GM06990 (cell line): Measurements from ENCODE around the gene SLX4IP.

ENCODE experiments used
- DNase-seq: peaks from one replicate; pipeline ENCODE4 v3.0.0-alpha.2; 2011; ENCODE audit not compliant: insufficient read length; ENCODE audit errors: extremely low read depth
- H3K27me3 ChIP-seq: replicated peaks from 2 replicates; pipeline ENCODE4 v1.6.0; 2011; ENCODE audit warnings: low read length; ENCODE audit not compliant: control insufficient read depth, insufficient read depth
- H3K36me3 ChIP-seq: 2 replicates; pipeline ENCODE4 v1.5.1; 2011; ENCODE audit warnings: low read length; ENCODE audit not compliant: control insufficient read depth, insufficient read depth
- H3K4me3 ChIP-seq: replicated peaks from 2 replicates; pipeline ENCODE4 v1.5.1; 2011; ENCODE audit warnings: low read depth, mild to moderate bottlenecking, control low read depth, low read length
- TF ChIP-seq, protein P1 (sequence below): IDR thresholded peaks from 2 replicates; pipeline ENCODE4 v1.5.1; 2011; ENCODE audit warnings: low read length, control low read depth, mild to moderate bottlenecking, inconsistent platforms; ENCODE audit not compliant: insufficient read depth, poor library complexity, severe bottlenecking

SLX4IP gene

DNA sequence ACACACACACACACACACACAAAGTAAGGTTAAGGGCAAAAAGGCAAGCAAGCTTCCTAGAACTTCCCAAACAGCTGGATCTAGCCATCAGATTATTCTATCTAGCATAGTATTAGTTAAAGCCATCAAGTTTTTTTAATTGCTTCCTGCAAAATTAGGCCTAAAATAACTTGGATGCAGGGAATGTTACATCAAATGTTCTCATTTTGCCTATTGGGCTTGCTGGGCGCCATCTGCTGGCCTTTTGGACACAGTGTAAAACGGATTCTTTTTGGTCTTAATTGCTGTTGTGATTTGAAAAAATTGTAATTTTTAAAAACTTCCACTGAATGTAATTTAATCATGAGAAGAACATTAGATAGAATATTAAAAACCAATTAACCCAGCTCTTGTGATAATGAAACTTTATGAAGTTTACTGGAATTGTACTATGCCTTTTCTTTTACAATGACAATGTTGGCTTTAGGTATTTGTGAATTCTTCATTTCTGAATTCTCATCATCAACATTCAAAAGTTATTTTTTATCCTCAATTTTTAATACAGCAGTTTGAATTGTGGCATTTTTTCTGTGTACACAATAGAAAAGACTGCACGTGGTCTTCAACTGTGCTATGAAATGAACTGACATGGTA is 7.9 kb upstream of the SLX4IP start:
- Histone ChIP-seq H3K4me3 (no peak overlapping the region), H3K36me3 (peaks cover 1% of the 10 kb centered on the region; the same call in 1 of the 2 replicates), H3K27me3 (no peaks in the 10 kb centered on the region)
- no peak for DNase-seq
- TF ChIP-seq, protein P1, sequence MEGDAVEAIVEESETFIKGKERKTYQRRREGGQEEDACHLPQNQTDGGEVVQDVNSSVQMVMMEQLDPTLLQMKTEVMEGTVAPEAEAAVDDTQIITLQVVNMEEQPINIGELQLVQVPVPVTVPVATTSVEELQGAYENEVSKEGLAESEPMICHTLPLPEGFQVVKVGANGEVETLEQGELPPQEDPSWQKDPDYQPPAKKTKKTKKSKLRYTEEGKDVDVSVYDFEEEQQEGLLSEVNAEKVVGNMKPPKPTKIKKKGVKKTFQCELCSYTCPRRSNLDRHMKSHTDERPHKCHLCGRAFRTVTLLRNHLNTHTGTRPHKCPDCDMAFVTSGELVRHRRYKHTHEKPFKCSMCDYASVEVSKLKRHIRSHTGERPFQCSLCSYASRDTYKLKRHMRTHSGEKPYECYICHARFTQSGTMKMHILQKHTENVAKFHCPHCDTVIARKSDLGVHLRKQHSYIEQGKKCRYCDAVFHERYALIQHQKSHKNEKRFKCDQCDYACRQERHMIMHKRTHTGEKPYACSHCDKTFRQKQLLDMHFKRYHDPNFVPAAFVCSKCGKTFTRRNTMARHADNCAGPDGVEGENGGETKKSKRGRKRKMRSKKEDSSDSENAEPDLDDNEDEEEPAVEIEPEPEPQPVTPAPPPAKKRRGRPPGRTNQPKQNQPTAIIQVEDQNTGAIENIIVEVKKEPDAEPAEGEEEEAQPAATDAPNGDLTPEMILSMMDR = peak; percentile 84

DNA sequence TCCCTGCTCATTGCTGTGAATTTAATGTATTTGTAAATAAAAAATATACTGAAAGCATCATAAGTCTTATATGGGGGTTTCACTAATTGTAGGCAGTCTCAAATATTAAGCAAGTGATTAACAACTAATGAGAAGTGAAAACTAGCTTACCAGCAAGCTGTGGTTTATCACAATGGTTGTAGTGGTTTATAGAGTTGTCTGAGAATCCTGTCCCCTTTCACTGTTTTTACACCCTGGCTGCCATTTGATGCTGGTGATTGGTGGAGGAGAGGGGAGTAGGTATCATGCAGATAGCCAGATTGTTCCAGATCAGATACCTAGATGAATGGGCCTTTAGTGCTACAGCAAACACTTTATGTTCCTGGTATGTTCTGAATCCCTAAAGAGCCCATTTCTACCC is 7.1 kb upstream of the SLX4IP start:
- DNase-seq = no peak
- H3K4me3 ChIP-seq = no peak overlapping the region
- peaks cover 1% of the 10 kb centered on the region; the same call in 1 of the 2 replicates for H3K36me3 ChIP-seq
- no peaks in the 10 kb centered on the region for H3K27me3 ChIP-seq
- TF ChIP-seq, protein P1 = no peak

DNA sequence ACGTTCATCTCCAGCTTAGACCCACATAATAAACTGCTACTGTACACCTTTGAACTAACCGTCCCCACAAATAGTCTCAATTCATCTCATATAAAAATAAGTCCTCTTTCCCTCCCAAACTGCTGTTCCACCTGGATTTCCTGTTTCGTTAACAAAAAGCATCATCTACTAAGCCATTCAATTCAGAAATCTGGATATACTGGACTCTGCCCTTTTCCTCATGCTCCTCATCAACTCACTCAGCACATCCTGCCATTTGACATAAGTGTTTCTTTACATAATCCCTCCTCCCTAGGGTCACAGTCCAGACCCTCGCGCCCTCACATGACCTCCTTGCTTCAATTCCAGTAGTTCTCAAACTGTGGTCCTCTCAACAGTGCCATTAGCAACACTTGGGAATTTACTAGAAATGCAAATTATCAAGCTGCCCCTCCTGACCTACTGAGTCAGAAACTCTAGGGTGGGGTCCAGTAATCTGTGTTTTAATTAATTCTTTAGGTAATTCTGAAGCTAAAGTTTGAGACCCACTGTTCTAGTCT is 5.6 kb upstream of the SLX4IP start:
- TF ChIP-seq, protein P1 = no peak
- Histone ChIP-seq H3K27me3 (no peaks in the 10 kb centered on the region), H3K36me3 (peaks cover 1% of the 10 kb centered on the region; the same call in 1 of the 2 replicates), H3K4me3 (no peak overlapping the region)
- DNase-seq = no peak

DNA sequence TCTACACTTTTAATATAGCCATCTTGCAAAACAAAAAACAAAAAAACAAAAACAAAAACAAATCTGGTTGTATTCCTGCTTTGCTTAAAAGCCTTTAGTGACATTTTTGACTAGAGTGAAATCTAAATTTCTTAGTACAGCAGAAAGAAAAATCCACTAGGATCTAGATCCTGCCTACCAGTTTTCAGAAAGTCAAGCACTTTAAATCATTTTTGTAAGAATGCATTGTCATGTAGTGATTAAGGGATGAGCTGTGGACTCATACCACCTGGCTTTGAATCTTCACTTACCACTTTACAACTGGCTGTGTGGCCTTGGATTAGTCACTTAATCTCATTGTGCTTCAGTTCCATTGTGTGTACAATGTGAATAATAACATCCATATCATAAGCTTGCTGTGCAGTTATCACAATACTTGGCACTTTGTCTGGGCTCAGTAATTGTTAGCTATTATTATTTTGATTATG is 5.1 kb upstream of the SLX4IP start:
- TF ChIP-seq, protein P1 = no peak
- Histone ChIP-seq H3K4me3 (no peak overlapping the region), H3K27me3 (no peaks in the 10 kb centered on the region), H3K36me3 (peaks cover 1% of the 10 kb centered on the region; the same call in 1 of the 2 replicates)
- DNase-seq = no peak

DNA sequence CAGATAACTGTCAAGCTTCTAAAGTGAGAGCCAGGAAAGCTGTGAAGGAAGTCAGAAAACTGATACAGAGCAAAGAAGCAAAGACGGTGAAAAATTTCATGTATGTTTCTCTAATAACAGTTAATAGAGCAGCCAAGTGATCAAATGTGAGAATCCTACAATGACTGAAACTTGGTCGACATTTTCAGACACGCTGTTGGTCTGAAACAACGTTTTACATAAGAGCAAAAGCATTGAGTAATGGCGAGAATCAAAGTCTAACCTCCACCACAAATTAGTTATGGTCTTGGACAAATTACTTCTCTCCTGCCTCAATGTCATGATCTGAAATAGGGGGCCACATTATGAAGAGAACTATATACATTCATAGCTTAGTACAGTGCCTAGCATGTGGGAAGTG is 4.4 kb upstream of the SLX4IP start:
- TF ChIP-seq, protein P1 = no peak
- Histone ChIP-seq H3K4me3 (no peak overlapping the region), H3K36me3 (peaks cover 1% of the 10 kb centered on the region; the same call in 1 of the 2 replicates), H3K27me3 (no peaks in the 10 kb centered on the region)
- no peak for DNase-seq

DNA sequence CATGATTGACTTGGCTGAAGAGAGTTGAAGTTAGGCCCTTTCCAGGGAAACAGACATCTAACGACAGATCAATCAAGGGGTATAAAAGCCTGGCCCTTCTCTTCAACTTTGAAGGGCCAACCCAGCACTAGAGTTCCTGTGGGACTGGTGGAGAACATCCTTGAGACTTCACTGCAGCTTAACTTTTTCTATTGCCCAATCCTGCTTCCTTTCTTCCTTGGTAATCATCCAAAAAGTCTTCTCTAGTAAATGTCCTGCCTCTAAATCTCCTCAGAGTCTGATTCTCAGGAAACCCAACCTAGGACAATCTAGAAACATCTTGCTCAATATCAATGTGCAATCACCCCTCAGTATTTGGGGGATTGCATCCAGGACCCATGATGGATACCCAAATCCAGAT is 3.0 kb upstream of the SLX4IP start:
- H3K36me3 ChIP-seq = no peaks in the 10 kb centered on the region
- no peak overlapping the region for H3K4me3 ChIP-seq
- DNase-seq = no peak

More for the DNA sequence above, 3.0 kb upstream of the SLX4IP start:
- no peaks in the 10 kb centered on the region for H3K27me3 ChIP-seq
- TF ChIP-seq, protein P1 = no peak
